SW480 (cell line): ENCODE measurements around the gene PDE2A.
A peak's percentile ranks its signal among the peaks of the same experiment; 100 is the strongest.

ENCODE experiments used
- DNase-seq: peaks from one replicate; pipeline ENCODE4 v3.0.0-alpha.2; 2016; ENCODE audit warnings: low spot score

Gene PDE2A

DNA sequence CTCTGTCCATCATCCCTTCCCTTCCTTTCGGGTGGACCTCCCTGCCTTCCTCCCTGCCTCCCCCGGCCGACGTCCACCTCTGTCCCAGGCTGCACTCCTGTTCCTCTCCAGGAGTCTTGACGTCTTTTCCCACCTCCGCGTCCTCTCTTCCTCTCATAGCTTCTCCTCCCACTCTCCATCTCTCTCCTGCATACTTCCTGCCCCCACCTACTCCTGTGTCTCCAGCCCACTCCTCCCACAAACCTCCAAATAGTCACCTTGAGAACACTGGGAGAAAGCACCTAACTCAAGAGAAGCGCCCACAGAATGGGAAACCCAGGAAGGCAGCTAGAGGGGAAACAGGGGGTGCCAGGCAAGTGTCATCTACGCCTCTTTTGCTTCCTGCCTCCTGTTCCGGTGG lies 60.8 kb downstream of the PDE2A start:
- DNase-seq = no peak

DNA sequence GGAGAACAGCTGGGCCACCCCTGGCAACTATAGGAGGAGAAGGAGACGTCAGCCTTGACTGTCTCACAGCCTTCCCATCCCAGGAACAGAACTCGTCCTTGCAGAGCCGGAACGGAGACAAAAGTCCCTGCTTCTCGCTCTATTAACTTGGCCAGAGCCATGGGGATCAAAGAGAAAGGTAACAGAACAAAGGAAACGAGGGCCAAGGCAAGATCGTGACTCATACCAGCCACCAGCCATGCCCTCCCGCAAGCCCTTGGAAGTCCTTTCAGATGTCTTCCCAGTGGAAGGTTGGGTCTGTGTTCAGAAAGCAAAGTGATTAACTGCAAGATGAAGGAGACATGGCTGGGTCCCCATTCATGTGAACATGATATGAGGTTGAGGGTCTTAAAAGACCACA lies 64.7 kb downstream of the PDE2A start:
- peak; percentile 70 for DNase-seq

DNA sequence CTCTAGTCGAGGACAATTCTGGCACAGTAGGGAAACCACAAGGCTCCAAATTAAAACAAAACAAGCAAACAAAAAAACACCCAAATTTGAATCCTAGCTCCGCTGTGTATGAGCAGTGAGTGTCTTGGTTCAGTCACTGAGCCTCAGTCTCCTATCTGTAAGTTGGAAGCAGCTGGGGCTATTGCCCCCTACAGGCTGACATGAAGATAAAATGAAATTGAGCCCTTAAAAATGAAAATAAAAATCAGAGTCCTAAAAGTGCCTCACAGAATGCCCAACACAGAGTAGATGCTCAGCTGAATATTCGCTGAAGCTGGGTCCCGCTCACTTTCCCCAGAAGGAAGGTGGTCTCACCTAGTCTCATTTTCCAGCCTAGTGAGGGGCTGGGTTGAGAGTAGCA lies 65.2 kb downstream of the PDE2A start:
- DNase-seq = peak; percentile 21

DNA sequence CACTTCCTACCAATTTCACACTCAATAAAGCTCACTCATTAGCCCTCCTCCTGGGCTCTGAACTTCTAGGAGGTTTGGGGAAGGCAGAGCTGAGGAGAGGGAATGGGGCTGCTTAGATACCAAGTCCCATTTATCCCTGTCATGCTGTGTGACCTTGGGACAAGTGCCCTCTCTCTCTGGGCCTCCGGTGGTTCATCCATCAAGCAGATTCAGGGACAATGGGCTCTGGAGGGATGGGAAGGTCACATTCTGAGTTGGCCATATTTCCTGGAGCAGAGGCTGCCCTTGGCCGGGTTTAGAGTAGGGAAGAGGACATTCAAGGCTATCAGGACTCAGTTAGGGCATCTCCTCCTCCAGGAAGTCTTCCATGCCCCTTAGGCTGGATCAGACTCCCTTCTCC lies 66.7 kb downstream of the PDE2A start:
- DNase-seq = no peak

DNA sequence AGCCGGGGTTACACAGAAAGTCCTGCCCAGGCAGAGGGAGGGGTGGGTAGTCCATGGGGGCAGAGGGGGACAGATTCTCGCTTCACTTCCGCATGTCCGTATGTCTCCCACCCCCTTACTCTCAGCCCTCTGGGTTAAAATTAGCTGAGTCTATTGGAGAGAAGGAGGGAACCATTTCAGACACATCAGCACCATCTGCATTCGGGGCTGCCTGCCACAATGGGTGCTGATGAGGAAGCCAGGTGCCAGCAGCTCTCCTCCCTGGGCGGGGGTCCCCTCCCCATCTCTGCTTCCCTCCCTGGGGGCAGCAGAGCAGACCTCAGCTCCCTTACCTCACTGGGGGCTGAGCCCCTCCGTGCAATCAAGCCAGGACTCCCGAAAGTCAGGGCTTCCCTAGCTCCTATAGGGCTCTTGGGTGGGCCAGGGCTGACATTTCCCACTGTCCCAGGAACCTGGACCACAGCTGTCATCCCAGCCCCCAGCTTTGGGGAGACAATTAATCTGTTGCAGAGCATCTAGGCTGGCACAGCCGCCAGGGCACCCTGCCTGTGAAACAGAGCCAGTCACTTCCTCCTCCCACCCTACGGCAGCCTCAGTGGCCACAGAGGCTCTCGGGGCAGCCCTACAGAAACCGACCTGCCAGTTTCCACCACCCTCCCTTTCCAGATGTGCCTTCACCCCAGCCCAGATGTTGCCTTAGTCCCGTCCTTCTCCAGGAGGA lies 67.3 kb downstream of the PDE2A start:
- no peak for DNase-seq

DNA sequence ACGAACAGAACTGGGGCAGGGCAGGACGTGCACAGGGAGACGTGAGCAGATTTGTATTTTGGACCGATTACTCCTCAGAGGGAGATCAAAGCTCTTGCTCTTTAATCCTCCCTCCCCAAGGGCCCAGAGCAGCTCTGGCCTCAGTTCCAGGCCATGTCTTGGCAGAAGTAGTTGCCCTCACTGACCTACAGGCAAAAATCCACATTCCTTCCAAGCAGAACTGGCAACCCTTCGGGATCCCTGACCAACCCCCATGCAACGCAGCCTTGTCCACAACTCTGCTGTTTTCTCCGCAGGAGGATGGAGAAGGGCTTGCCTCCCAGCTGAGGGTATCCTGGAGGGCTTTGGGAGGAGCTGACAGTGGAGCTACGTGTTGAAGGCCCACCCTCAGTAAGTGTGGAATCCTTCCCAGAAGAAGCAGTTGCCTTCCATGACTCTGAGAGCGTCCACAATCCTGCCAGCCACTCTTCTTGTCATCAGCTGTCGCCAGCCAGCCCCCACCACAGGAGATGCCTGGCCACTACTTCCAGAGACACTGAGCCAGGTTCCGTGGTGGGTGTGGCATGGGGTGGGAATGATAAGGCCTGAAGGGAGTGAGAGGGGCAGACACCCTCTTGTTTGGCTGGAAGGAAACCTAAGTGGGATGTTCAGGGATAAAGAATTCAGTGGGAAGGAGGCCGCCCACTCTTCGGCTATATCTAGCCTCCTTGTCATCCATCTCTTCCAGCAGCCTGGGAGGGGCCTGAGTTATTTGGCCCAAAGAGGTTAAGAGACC lies 68.1 kb downstream of the PDE2A start:
- DNase-seq = no peak

DNA sequence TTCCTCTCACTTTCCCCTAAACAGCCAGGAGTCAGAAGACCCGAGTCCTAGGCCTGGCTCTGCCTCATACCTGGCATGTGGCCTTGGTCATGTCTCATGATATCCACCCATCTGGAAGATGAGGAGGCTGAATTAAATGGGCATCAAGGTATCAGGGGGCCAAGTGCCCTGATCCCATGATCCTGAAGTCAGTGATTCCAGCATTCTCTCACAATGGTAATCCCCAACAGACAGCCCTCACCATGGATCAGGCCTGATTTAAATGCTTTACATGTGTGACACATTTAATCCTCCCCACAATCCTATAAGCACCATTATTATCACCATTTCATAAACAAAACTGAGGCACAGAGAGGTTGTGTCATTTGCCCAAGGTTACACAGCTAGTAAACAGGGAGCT lies 70.0 kb downstream of the PDE2A start:
- DNase-seq = no peak

DNA sequence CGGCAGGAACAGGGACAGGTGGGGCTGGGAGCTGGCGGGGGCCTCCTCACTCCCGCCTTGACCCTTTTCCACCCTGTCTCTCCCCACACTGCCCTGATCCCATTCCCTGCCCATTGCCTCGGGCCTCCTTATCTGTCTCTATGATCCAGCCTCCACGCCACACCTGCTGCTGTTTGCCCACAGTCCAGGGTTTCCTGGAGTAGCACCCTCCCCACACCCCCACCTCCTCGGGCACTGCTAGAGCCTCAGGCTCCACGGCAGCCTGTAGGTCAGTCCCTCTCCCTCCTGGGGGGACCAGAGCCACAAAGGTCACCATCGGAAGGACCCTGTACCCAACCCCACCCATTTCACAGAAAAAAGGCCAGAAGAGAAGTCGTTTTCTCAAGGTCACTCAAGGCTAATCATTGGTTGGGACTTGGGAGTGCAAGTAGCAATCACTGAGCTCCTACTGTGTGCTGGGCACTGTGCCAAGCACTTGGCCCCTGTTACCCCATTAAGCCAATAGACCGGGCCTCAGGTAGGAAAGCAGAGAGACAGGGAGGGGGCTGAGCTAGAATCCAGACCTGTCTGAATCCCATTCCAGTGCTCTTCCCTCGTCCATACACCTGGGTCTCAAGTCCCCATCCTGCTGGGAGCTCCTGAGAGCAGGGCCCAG lies 71.8 kb downstream of the PDE2A start:
- no peak for DNase-seq

DNA sequence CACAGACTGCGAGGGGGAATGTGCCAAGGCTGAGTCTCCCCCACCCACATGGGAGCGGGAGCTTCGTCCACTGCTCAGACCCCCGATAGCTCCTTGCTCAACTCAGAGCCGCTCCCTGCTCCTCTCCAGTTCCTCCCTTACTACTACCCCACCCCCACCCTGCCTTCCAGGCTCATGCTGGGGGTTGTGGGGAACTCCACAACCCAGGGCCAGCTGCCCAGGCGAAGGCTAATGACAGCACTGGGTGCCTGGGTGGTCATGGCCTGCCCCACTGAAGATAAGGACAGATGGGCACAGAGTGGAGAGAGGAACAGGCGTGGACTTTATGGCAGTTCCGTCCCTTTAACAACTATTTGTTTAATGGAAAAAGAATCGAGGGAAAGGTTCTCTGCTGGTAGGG lies 73.7 kb downstream of the PDE2A start:
- DNase-seq = no peak

DNA sequence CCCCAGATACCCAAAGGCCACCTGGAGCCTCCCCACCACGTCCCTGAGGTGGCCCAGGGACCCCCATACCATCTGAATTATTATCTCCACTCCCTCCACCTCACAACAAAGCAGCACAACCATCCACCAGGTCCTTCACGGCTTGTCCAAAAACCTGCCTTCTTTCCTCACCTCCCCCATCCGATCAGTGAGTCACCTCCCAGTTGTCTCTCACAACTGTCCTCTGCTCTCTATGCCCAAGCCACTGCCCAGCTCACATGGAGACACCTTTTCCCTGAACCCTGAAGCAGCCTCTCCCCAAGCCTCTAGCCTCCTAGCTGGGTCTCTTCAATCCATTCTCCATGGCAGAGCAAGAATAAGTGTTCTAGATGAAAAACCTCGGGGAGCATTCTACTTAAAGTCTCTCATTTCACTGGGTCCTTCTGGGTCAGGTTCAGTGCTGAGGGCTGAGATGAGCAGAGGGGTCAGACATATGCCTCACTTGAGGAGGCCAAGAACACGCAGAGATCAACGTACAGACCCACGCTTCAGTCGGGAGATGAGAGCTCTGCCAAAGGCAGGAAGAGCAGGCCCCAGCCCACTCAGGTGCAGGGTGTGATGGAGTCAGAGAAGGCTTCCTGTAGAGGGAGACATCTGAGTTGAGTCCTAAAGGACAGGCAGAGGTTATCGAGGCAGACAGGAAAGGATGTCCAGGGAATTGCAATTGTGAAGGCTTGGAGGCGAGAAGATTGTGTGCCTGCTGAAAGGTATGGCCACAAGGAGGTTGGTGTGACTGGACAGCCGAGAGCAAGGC lies 74.7 kb downstream of the PDE2A start:
- peak; percentile 21 for DNase-seq

DNA sequence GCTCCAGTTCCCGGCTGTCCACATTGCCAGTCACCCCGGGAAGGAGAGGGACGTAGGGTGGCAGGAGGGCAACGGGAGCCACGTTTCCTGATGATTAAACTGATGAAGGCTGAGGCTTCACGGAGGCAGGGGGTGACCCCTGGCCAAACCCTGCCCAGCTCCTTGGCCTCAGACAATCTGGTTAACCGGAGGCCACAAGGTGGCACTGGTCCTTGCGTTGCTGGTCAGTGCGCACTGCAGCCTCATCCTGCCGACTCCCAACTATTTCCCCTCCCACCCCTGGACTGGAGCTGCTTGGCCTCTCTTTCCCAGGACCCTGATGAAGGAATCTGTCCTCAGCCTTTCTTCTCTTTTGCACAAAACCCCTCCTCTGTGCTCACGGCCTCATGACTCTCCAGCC lies 75.3 kb downstream of the PDE2A start:
- DNase-seq = peak; percentile 30

DNA sequence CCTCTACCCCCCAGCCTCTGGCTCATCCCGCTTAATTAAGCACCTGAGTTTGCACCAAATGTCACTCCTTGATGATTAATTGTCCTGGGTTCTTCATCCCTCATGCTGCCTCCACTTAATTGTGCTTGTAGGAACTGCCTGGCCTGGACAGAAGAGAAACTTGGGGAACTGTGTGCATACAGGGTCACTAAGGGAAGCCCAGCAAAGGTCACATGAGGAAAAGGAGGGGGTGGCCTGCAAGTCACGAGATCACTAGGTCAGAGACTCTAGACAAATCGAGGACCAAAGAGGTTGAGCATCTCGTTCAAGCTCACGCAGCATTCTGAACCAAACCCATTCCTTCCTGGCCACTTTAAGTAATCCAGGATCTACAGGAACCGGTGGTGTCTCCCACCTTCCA lies 75.8 kb downstream of the PDE2A start:
- no peak for DNase-seq

DNA sequence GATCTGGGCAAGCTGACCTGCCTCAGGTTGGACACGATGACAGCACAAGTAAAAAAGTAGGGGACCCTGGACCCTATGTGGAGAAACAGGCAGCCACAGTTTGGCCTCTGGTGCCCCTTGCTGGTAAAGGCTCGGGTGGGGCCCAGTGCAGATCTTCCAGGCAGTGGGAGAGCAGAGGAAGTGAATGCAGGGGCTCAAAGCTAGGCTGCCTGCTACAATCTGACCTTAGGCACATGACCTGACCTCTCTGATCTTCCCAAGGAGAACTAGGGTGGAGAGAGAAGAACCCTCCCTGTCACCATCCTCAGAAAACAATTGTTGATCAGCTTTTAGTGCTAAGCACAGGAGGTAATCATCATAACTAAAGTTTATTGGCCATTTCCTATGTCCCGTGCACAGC lies 76.5 kb downstream of the PDE2A start:
- no peak for DNase-seq

DNA sequence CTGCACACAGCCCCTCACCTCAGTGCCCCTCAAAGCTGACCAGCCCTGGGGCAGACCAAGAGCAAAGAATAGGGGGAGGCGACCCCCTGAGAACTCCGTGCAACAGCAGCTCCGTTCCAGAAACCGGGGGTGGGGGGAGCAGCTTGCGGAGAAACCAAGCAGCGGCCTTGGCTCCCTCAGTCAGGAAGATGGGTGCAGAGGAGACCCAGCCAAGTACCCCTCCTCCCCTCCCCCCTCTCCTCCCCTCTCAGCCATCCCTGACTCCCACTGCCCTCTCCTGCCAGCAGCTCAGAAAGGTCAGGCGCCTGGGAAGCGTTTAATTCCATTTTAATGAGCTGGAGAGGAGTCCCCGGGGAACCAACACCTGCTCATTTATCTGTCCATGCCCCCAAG lies 78.9 kb downstream of the PDE2A start:
- DNase-seq = no peak

DNA sequence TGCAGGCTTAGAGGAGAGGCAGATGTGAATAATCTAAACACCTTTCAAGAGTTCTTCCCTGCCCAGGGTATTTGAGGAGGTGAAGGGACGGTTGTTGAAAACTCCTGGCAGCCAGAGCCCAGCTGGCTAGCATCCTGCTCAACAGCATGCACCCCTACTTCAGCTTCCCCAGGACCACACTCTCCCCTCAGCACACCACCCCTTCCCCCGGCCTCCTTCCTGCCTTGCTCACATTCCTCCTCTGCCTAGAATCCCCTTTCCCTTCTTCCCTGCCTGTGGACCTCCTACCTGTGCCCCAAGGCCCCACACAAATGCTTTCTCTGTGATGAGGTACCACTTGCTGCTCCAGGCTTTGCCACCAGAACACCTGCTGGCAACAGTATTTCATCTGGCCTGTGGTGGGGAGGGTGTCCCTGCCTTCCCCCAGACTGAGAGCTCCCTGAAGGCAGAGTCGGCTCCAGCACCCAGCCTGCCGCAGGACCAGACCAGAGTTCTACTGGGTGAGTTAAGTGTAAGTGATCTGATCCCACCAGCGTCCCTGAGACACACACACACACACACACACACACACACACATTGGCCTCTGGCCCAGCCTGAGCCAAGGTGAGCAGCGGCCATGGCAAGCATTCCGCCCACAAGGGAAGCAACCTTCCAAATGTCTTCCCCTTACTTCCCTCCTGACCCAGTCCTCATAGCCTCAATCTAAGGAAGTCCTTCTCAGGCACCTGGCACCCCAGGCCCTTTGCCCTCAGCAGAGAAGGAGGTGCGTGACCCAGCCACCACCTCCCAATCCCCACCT lies 79.5 kb downstream of the PDE2A start:
- DNase-seq = no peak

DNA sequence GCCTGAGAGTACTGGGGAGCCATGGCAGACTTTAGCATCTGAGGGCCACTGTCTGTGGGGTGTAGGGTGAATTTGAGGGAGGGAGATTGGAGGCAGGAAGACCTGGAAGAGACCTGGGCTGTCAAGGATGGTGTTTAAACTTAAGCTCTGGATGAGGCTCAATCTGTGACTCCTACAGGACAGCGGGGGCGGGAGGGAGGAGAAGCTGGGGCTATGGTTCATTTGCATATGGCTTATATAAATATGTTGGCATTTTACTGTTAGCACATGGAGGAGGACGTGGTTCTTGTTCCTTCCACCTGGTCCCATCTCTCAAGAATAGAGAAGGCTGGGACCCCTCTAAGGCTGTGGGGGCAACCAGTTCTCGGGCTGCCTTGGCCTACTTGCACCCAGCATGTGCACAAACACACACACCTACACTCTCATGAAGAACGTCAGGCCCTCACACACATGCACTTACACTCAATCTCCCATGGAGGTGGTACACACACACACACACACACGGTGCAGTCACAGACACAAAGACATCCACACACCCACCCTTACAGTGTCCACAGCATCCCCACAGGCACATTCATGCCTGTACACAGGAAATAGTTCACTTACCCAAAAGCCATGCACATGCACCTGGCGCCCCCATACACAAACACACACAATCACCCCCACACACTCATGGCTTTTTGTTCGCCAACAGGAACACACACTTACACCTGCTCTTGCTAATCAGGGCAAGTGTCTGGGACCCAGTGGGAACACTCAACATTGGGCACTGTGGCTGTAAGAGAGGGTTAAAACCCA lies 81.3 kb downstream of the PDE2A start:
- DNase-seq = no peak

DNA sequence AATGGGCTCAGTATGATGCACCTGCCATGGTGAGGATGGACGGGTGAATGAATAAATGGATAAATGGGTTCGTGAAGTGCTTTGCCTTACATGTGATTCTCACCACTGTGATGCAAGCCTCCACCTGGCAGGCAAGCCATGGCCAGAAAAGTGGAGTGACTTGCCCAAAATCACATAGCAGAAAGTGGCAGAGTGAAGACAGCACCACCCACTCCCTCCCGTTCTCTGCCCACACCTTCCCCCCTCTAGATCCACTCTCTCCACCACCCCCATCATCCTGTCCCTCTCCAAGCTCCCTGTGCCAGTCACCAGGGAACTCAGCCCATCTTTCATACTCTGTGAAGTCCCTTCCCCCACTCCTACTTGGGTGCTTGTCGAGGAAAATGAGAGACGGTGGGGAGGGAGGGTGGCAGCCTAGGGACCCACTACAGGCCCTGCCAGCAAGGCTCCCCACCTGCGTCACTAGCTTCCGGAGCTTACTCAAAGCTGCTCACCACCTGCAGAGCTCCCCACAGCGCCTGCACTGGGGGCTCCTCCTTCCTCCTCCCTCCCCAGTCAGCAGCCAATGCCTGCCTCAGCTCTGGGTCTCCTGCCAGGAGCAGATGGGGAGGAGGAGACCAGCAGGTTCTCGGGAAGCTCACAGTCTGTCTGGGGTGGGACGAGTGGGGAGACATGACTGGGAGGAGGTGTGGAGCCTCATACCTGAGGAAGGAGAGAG lies 82.3 kb downstream of the PDE2A start:
- no peak for DNase-seq

DNA sequence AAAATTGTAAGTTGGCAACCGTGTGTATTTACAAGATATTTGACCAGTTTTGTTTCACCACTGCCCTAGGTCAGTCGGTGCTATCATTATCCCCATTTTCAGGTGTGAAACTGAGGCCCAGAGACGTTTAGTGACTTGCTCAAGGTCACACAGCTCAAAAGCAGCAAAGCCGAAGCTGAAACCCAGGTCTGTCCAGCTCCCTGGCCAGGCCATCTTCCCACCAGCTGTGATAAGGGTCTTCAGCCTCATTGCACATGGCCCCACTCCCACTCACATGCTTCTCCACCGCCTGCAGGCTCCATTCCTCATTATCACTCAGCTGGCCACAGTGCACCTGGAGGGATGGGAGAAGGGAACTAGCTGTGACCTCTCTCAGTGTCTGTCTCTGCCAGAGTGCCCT lies 83.2 kb downstream of the PDE2A start:
- no peak for DNase-seq

DNA sequence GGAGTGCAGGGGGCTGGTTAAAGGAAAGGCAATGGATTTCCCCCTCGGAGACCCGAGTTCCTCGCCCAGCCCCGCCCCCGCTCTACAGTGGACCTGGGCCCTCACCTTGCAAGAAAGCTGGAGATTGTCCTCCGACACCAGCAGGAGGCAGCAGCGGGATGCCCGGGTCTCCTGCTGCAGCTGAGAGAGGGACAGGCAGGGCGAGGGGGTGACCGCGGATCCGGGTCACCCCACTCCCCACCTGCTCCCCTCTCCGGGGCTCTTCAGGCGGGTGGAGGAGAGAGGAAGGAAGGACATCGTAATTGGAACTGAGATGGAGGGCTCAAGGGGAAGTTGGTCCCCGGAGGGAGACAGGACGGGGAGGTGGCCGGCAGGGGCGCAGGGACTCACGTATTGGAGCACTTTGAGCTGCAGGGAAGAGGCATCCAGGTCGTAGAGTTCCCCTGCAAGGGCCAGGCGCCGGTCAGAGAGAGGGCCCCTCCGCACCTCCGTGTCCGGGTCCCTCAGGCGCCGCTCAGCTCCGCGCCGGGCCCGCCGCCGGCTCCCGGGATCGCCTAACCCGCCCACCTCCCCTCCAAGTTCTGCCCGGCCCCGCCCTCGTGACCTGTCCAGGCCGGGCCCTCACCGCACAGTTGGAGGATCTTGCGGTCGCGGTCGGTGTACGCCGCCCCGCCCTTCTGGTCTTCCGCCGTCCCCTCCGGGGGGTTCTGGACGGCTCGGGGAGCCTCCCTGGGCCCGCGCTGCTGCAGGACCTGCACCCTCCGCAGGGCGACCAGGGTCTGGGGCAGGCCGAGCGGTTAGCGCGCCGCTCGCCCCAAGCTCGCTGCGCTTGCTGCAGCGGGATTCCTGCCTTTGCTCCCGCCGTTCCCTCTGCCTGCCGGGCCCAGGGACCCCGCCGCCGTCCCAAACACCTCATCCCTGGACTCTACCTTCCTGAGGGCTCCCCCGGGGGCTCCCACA lies 84.1 kb downstream of the PDE2A start:
- DNase-seq = no peak
